ENCODE data around the gene SCRG1. TPM values are rescaled to one million over a fixed set of nuclear protein-coding genes. Genes with fewer than 3 reads are reported as not detected.

SCRG1 gene
- polyA plus RNA-seq, 3 donors, result 0.07 to 0.24 (median 0.08) TPM

DNA sequence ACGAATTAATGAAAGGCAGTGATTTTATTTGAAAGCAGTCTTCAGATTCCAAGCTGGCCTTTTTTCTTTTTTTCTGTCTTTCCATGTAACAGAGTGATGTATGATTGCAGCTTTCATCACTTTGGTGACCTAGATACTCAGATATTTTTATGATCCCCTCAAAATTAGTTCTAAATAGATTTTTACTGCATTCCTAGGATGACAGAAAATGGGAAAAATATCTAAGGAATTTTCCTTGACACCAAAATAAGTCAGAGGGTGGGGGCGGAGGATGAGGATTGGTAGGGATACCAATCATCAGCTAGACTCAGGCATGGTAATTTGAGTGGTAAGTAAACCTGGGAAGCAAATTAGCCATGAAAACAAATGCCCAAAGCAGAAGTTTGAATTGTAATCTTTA, 52.8 kb downstream of the SCRG1 start:
- no CpG with 5 or more reads among the region's 2 CpGs for WGBS (ENCODE audit: insufficient coverage)
- Histone ChIP-seq H3K9ac (ENCODE audit: insufficient read depth, low read length, poor library complexity, severe bottlenecking) (no peak overlapping the region), H2AFZ (ENCODE audit: insufficient read depth, low read depth, low read length, poor library complexity, severe bottlenecking) (no peak overlapping the region), H3K9me3 (replicated peaks in 1 of 2; ENCODE audit: control insufficient read depth in 1 of 2, insufficient read depth in 1 of 2, low read length in 2 of 2) (no peaks in the 10 kb centered on the region), H3K79me2 (ENCODE audit: insufficient read depth, low read length) (no peaks in the 10 kb centered on the region), H3K4me2 (replicated peaks; ENCODE audit: extremely low read depth, low read length, poor library complexity, severe bottlenecking) (no peak overlapping the region), H3K4me1 (ENCODE audit: control insufficient read depth in 1 of 2, insufficient read depth in 2 of 2, low read length in 2 of 2) (no peaks in the 10 kb centered on the region), H3K36me3 (replicated peaks in 1 of 2; ENCODE audit: control insufficient read depth in 1 of 2, insufficient read depth in 2 of 2, low read length in 2 of 2) (no peaks in the 10 kb centered on the region), H3K27ac (ENCODE audit: low read depth in 1 of 2, low read length in 2 of 2) (no peak overlapping the region), H3K4me3 (replicated peaks in 1 of 3; ENCODE audit: low read depth in 2 of 3, low read length in 3 of 3) (no peak overlapping the region), H3K27me3 (ENCODE audit: control insufficient read depth in 2 of 2, insufficient read depth in 2 of 2, low read length in 2 of 2) (no peaks in the 10 kb centered on the region), H4K20me1 (ENCODE audit: insufficient read depth, low read length) (no peaks in the 10 kb centered on the region)
- intact Hi-C loops (cut with micrococcal nuclease), result no loop called here
- no peaks in the 10 kb centered on the region for H3K36me3 Mint-ChIP-seq
- peaks cover 0 to under 1% (median 0%) of the 10 kb centered on the region in 3 donors for H3K27me3 Mint-ChIP-seq (ENCODE audit: low read depth in 3 of 3)
- peaks cover 14% of the 10 kb centered on the region for H3K4me1 Mint-ChIP-seq
- no peak for TF ChIP-seq CTCF (IDR thresholded peaks at IDR 0.05)
- DNase-seq, result no peak
- H3K9me3 Mint-ChIP-seq, result peaks cover 0 to 3% (median 2%) of the 10 kb centered on the region in 7 donors
- no peak overlapping the region for H3K4me3 Mint-ChIP-seq
- peak overlapping the region in 1 of 7 donors; percentile 27 for H3K27ac Mint-ChIP-seq

DNA sequence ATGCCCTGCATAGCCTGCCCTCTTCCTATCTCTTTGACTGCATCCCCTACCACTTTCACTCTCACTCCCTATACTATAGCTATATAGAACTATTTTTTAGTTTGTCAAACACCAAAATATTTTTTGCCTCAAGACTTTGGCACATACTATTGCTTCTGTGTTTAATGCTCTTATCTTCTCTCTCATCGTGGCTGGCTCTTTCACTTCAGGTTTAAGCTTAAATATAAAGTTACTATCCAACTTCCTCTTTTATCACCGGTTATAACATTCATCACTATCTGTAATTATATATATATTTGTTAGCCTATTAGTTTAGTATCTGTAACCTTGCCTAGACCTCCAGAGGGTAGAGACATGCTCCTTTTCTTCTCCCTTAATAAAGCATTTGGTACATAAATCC, 53.3 kb downstream of the SCRG1 start:
- Histone ChIP-seq H3K27ac (ENCODE audit: low read depth in 1 of 2, low read length in 2 of 2) (no peak overlapping the region), H3K9me3 (replicated peaks in 1 of 2; ENCODE audit: control insufficient read depth in 1 of 2, insufficient read depth in 1 of 2, low read length in 2 of 2) (no peaks in the 10 kb centered on the region), H3K4me3 (replicated peaks in 1 of 3; ENCODE audit: low read depth in 2 of 3, low read length in 3 of 3) (peak overlapping the region in 1 of 3 experiments; percentile 37), H3K4me2 (replicated peaks; ENCODE audit: extremely low read depth, low read length, poor library complexity, severe bottlenecking) (peak overlapping the region; percentile 54), H3K4me1 (ENCODE audit: control insufficient read depth in 1 of 2, insufficient read depth in 2 of 2, low read length in 2 of 2) (no peaks in the 10 kb centered on the region), H3K79me2 (ENCODE audit: insufficient read depth, low read length) (no peaks in the 10 kb centered on the region), H2AFZ (ENCODE audit: insufficient read depth, low read depth, low read length, poor library complexity, severe bottlenecking) (peak overlapping the region; percentile 15), H4K20me1 (ENCODE audit: insufficient read depth, low read length) (no peaks in the 10 kb centered on the region), H3K27me3 (ENCODE audit: control insufficient read depth in 2 of 2, insufficient read depth in 2 of 2, low read length in 2 of 2) (no peaks in the 10 kb centered on the region), H3K36me3 (replicated peaks in 1 of 2; ENCODE audit: control insufficient read depth in 1 of 2, insufficient read depth in 2 of 2, low read length in 2 of 2) (no peaks in the 10 kb centered on the region), H3K9ac (ENCODE audit: insufficient read depth, low read length, poor library complexity, severe bottlenecking) (no peak overlapping the region)
- peak in 1 of 3 donors; percentile 20 for DNase-seq
- intact Hi-C loops (cut with micrococcal nuclease), result no loop called here
- TF ChIP-seq CTCF (IDR thresholded peaks at IDR 0.05), result no peak
- H3K27me3 Mint-ChIP-seq (ENCODE audit: low read depth in 3 of 3), result peaks cover 0 to 2% (median under 1%) of the 10 kb centered on the region in 3 donors
- peaks cover 13% of the 10 kb centered on the region for H3K4me1 Mint-ChIP-seq
- H3K4me3 Mint-ChIP-seq, result peak overlapping the region; percentile 58 to 85
- peak overlapping the region in 2 of 7 donors; percentile 27 to 74 for H3K27ac Mint-ChIP-seq
- peaks cover 0 to 3% (median under 1%) of the 10 kb centered on the region in 7 donors for H3K9me3 Mint-ChIP-seq
- WGBS (ENCODE audit: insufficient coverage), result no CpG with 5 or more reads among the region's 2 CpGs
- H3K36me3 Mint-ChIP-seq, result no peaks in the 10 kb centered on the region
